ENCODE data around the gene ERN1. TPM values are rescaled to one million over a fixed set of nuclear protein-coding genes. Genes with fewer than 3 reads are reported as not detected.
A peak's percentile ranks its signal among the peaks of the same experiment; 100 is the strongest.

Gene ERN1
- total RNA-seq, 3 donors from 2014 or later = 16.2 to 29.3 (median 21.0) TPM

DNA sequence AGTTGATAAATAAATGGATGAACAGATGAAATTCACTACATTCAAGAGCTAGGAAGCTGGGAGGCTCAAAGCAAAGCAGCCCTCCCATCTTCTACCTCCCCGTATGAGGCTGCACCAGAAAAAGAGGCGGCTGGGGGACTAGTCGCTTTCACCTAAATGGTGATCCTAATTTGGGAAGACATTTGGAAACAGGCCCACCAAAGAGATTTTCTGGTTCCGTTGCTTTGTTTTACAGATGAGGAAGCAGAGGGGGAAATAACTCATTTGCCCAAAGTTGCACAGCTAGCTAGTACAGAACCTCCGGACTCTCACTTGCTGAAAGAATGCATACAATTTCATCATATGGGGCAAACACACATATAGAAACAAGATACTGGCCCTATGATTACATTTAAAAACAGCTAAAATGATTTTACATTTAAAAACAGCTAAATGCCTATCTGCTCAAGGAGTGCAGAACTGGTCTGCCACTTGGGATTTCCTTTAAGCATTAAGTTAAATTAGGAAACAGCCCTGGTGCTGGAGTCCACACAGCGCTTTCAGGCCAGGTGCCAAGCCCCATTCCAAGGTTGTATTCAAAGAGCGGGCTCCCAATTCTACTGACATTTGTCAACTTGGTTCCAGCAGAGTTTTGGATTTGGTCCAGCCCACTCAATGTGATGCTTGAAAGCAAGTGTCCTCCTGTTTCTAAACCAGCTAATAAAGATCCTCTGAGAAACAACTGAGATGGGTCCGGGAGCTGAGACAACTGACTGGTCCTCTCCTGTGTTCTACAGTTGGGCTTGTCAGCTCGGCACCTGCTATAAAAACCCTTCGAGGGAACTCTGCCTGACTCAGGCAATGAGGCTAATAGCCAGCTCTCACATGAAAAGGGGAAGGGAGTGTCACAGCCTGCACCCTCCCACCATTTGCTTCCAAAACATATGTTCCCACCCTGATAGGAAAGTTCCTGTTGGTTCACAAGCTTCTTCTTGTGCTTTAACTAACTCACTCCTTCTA lies 11.7 kb downstream of the ERN1 start:
- Mint-ChIP-seq H3K4me1 (ENCODE audit: low read depth) (peaks cover 73% of the 10 kb centered on the region), H3K9me3 (no peaks in the 10 kb centered on the region), H3K4me3 (no peak overlapping the region), H3K27me3 (ENCODE audit: low read depth) (no peaks in the 10 kb centered on the region), H3K36me3 (ENCODE audit: insufficient read depth) (peaks cover 14% of the 10 kb centered on the region)
- no peak for ATAC-seq
- no peak for DNase-seq

DNA sequence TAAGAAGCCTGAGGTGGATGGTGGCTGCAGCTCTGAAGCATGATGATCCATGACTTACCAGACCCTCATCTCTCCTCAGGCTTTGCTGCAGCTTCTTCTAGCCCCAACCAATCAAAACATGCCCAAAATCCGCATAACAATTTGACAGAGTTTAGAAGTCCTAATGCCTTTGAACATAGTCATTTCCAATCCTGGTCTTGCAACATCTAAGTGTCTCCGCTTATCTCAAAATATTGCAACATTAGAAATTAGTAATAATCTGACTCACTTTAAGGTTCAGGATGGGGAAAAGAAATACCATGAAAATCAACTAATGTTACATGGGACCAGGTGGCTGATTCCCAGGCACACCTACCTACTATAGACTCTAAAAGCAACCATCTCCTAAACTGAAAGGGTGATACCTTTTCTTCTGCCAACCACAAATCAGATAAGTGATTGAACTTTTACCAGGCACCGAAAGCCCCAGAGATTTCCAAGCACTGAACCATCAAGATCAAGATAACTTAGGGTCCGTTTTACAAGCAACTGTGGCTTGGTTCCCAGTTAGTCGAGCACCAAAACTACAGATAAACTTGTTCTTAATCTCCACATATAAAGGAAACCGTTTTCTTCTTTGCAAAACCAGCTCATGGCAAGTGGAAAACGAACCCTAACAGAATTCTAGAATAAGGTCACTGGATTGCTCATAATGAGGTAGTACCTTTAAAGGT lies 14.0 kb downstream of the ERN1 start:
- H3K27me3 Mint-ChIP-seq (ENCODE audit: low read depth) = no peaks in the 10 kb centered on the region
- no peak for DNase-seq
- H3K36me3 Mint-ChIP-seq (ENCODE audit: insufficient read depth) = peaks cover 14% of the 10 kb centered on the region
- peaks cover 59% of the 10 kb centered on the region for H3K4me1 Mint-ChIP-seq (ENCODE audit: low read depth)
- ATAC-seq = peak; percentile 55 to 66
- peak overlapping the region; percentile 60 for H3K4me3 Mint-ChIP-seq
- no peaks in the 10 kb centered on the region for H3K9me3 Mint-ChIP-seq

DNA sequence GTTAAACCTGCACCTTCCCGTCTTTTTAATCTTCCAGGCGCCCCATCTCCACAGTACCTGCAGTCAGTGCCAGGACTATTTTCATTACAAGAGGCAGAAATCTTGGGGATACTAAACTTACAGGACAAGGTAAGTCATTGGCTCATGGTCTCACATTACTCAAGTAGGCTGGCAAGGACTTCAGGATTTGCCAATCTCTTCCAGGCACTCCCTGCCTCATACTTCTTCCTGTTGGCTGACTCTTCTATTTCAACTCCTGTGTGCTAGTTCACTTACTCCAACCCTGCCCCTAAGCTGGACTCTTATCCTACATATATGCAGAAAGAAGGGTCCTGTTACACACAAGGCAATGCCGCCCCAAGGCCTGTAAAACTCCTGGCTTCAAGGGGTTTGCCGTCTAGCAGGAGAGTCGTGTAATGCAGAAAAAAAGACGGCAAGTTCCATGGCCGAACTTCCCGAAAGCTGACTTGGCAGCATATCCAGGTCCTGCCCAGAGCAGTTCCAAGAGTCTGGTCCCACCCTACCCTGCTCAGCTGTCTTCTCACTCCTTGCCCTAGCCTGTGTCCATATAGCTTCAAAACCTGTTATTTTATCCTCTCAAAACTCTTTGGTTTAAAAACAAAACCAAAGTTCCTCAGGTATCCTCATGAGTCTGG lies 14.8 kb downstream of the ERN1 start:
- Mint-ChIP-seq H3K27me3 (ENCODE audit: low read depth) (no peaks in the 10 kb centered on the region), H3K4me1 (ENCODE audit: low read depth) (peaks cover 58% of the 10 kb centered on the region), H3K36me3 (ENCODE audit: insufficient read depth) (peaks cover 13% of the 10 kb centered on the region), H3K9me3 (no peaks in the 10 kb centered on the region), H3K4me3 (no peak overlapping the region)
- DNase-seq (no peak), ATAC-seq (no peak)

DNA sequence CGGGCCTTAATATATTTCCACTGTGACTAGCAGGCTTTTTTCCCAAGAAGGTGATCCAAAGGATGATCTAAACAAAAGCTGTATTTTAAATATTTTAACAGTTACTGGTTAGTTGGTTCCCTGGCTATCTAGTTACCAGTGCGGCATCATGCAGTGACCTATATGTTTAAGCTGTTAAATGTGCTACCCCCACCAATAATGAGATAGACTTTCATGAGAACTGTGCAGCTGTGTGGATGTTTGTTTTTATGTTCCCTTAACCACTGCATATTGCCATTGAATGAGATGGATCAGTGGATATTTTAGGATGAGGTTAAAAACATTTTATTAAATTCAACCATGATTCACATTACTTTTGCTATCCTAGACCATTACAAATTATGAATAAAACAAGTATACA lies 16.9 kb downstream of the ERN1 start:
- H3K4me1 Mint-ChIP-seq (ENCODE audit: low read depth) = peaks cover 58% of the 10 kb centered on the region
- no peaks in the 10 kb centered on the region for H3K9me3 Mint-ChIP-seq
- ATAC-seq (no peak), DNase-seq (no peak)
- H3K4me3 Mint-ChIP-seq = no peak overlapping the region
- H3K27me3 Mint-ChIP-seq (ENCODE audit: low read depth) = no peaks in the 10 kb centered on the region
- peaks cover 15% of the 10 kb centered on the region for H3K36me3 Mint-ChIP-seq (ENCODE audit: insufficient read depth)

DNA sequence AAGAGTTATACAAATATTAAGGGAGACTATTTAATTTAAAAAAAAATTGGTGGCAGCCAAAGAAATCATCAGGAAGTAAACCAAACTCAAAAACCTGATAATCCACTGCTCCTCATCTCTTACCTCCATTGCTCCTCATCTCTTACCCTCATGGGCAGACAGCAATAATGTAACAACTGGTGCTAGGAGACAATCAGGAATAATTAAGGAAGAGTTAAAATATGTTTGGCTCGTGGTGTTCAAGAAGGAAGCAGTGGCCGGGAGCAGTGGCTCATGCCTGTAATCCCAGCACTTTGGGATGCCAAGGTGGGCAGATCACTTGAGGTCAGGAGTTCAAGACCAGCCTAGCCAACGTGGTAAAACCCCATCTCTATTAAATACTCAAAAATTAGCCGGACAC lies 18.1 kb downstream of the ERN1 start:
- Mint-ChIP-seq H3K9me3 (no peaks in the 10 kb centered on the region), H3K4me3 (no peak overlapping the region), H3K27me3 (ENCODE audit: low read depth) (no peaks in the 10 kb centered on the region), H3K4me1 (ENCODE audit: low read depth) (peaks cover 64% of the 10 kb centered on the region), H3K36me3 (ENCODE audit: insufficient read depth) (peaks cover 11% of the 10 kb centered on the region)
- DNase-seq (no peak), ATAC-seq (no peak)

DNA sequence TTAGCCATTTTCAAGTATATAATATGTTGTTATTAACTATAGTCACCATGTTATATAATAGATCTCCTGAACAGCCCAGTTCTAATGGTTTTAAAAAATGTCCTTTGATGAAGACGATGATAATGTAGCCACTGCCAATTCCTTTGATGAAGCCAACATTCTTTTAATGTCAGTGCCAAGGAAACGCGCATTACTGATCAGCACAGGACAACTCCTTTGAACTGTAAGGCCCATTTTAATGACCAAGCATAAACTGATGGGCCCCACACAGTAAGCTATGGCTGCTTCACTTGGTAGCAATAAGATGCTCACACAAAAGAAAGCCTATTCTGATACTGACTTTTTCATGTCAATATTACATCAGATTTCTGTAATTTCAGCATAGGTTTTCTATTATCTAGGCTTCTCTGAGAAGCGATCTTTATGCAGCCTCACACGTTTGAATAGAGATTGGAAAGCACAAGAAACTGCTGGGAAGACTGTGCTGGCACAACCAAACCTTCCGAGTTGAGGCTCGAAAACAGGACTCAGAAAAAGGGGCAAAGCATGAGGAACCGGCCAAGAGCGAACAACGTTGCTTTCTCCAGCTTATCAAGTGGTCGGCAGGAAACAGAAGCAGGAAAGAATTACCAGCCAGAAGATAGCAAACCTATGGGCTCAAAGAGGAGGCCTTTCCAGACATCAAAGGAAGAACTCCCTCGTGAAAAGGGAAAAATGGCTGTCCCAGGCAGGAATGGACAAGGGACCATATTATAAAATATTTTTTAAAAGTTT lies 19.4 kb downstream of the ERN1 start:
- Mint-ChIP-seq H3K36me3 (ENCODE audit: insufficient read depth) (peaks cover 9% of the 10 kb centered on the region), H3K4me3 (no peak overlapping the region), H3K27me3 (ENCODE audit: low read depth) (no peaks in the 10 kb centered on the region), H3K4me1 (ENCODE audit: low read depth) (peaks cover 66% of the 10 kb centered on the region), H3K9me3 (no peaks in the 10 kb centered on the region)
- ATAC-seq = no peak
- DNase-seq = no peak

DNA sequence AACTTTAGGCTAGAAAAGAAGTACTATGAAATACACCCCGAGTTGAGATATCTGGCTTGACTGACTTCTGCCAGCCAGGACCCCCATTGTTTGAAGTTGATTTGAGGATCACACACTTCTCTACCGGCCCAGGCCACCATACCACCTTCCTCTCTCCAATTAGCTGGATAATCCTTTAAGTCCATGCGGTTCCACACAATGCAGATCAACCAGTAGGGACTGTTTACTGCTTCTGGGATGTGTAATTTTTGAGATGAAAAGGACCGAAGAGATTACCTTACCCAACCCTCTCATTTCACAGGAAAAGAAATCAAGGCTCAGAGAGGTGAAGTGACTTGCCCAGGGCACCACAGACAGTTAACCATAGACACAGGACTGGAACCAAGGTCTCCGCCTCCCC lies 20.5 kb downstream of the ERN1 start:
- H3K27me3 Mint-ChIP-seq (ENCODE audit: low read depth) = no peaks in the 10 kb centered on the region
- H3K9me3 Mint-ChIP-seq = no peaks in the 10 kb centered on the region
- peaks cover 8% of the 10 kb centered on the region for H3K36me3 Mint-ChIP-seq (ENCODE audit: insufficient read depth)
- H3K4me1 Mint-ChIP-seq (ENCODE audit: low read depth) = peaks cover 60% of the 10 kb centered on the region
- DNase-seq (no peak), ATAC-seq (no peak)
- no peak overlapping the region for H3K4me3 Mint-ChIP-seq

DNA sequence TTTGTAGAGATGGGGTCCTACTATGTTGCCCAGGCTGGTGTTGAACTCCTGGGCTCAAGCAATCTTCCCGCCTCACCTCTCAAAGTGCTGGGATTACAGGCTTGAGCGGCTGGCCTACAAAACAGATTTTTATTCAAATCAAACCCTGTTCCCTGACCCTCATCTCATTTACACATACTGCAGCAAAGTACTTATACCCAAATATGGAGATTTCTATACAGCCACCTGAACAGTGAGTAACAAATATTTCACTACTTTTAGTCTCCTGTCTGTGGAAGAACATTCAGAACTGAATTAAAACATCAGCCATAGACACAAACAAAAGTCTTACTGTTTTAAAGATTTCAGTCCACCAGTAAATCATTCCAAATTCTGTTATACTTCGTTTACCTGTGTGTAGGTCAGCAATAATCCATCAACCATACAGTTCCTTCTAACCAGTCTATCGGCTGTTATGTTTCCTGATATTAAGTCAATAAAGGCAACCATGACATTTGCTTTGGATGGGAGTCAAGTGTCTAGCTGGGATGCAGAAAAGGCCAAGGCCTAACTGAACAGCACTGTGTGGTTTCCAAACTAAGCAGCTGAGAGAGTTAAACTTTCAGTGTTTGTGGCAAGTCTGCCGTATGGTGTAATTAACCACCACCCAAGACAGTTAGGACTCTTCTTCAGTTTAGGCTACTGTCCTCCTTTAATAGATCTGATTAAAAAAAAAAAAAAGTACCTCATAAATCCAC lies 22.3 kb downstream of the ERN1 start:
- ATAC-seq (no peak), DNase-seq (no peak)
- peaks cover 4% of the 10 kb centered on the region for H3K36me3 Mint-ChIP-seq (ENCODE audit: insufficient read depth)
- H3K4me1 Mint-ChIP-seq (ENCODE audit: low read depth) = peaks cover 68% of the 10 kb centered on the region
- H3K27me3 Mint-ChIP-seq (ENCODE audit: low read depth) = no peaks in the 10 kb centered on the region
- H3K9me3 Mint-ChIP-seq = no peaks in the 10 kb centered on the region
- no peak overlapping the region for H3K4me3 Mint-ChIP-seq

DNA sequence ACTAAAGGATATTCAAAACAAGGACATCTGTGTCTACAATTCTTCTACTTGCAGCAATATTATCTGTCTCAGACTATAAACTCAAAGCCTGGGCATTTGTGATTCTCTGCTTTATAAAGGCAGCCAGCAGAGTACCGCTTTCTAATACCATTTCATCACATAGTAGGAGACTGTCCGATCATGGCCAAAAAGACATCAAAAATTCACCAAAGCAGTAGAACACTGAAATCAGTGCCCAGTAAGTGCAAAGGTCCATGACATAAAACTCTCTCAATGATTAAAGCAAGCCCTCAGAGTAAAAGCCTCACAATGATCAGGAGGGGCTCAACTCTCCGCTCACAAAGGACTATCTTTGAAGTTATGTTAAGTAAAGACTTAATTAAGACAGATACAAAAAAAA lies 23.0 kb downstream of the ERN1 start:
- ATAC-seq (no peak), DNase-seq (no peak)
- Mint-ChIP-seq H3K36me3 (ENCODE audit: insufficient read depth) (peaks cover 4% of the 10 kb centered on the region), H3K27me3 (ENCODE audit: low read depth) (no peaks in the 10 kb centered on the region), H3K9me3 (no peaks in the 10 kb centered on the region), H3K4me1 (ENCODE audit: low read depth) (peaks cover 72% of the 10 kb centered on the region), H3K4me3 (no peak overlapping the region)

DNA sequence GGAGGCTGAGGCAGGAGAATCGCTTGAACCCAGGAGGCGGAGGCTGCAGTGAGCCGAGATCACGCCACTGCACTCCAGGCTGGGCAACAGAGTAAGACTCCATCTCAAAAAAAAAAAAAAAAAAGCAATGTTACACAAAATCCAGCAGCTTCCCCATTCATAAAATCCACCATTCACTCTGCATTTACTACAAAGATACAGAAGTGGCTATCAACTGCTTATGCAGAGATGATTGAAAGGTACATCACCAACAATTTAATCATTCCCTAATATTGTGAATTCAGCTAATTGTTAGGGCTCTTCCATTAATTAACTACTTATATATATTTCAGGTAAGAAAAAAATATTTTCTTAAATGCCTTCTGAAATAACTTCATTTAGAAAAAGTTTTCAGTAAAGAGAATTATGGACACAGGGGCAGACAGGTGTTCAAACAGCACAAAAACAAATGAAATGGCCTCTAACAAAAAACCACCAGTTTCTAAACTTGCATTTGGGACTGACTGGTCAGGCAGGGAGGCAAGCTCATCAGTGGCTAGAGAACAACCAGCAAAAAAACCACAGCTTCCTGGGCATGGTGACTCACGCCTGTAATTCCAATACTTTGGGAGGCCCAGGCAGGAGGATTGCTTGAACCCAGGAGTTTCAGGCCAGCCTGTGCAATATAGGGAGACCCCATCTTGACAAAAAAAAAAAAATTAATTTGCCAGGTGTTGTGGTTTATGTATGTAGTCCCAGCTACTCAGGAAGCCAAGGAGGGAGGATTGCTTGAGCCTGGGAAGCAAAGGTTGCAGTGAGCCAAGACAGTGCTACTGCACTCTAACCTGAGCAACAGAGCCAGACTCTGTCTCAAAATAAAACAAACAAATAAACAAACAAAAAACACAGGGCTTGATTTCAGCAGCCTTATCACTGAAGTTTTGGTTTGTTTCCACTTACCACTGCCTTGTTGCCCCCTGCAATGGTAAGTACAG lies 26.3 kb downstream of the ERN1 start:
- no peak overlapping the region for H3K4me3 Mint-ChIP-seq
- peaks cover 4% of the 10 kb centered on the region for H3K36me3 Mint-ChIP-seq (ENCODE audit: insufficient read depth)
- no peaks in the 10 kb centered on the region for H3K27me3 Mint-ChIP-seq (ENCODE audit: low read depth)
- H3K4me1 Mint-ChIP-seq (ENCODE audit: low read depth) = peaks cover 74% of the 10 kb centered on the region
- DNase-seq (no peak), ATAC-seq (no peak)
- H3K9me3 Mint-ChIP-seq = no peaks in the 10 kb centered on the region

DNA sequence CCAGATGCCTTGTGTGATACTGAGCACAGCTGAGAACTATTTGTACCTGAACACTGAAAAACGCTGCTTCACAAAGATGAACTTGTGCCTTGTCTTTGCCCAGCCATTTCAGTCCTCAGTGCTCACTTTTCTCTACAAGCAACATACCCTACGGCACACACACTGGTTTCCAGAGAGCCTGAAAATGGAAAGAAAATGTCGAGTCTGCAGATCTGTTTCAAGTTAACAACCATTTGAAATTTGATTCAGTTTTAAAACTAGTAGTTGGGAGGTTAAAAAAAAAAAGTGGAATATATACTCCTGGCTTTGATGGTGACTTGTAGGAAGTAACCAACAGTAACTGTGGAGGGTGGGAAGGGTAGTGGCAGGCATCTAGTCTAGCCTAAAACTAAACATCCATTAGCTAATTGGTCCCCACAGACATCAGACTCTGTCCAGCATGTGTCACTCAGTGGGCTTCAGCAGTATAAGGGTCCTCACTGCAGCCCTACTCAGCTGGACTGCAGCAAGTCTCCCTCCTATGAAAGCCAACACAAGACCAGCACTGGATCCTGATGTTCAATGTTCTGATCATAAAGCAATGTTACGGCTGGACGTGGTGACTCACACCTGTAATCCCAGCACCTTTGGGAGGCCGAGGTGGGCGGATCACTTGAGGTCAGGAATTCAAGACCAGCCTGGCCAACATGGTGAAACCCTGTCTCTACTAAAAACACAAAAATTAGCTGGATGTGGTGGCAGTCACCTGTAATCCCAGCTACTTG lies 27.1 kb downstream of the ERN1 start:
- no peaks in the 10 kb centered on the region for H3K27me3 Mint-ChIP-seq (ENCODE audit: low read depth)
- H3K4me3 Mint-ChIP-seq = no peak overlapping the region
- no peaks in the 10 kb centered on the region for H3K9me3 Mint-ChIP-seq
- ATAC-seq = no peak
- peaks cover 9% of the 10 kb centered on the region for H3K36me3 Mint-ChIP-seq (ENCODE audit: insufficient read depth)
- no peak for DNase-seq
- peaks cover 69% of the 10 kb centered on the region for H3K4me1 Mint-ChIP-seq (ENCODE audit: low read depth)

DNA sequence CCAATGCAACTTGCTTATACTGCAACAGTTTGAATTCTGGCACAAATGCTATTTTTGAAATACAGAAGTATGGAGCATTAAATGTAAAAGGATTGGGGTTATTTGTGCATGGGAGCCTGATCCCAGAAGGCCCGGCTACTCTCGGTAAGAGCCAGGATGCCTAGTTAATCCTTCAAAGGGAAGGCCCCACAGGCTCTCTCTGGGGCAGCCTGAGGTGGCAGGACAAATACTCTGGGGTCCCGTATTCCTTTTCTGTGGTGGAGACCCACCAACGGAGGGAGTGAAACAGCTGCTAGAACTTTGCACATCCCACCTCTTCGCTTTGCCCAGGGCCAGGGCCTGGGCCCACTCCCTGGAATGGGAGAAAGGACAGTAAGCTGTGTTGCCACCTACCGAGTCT lies 30.4 kb downstream of the ERN1 start:
- H3K9me3 Mint-ChIP-seq = no peaks in the 10 kb centered on the region
- DNase-seq = no peak
- ATAC-seq = no peak
- H3K4me3 Mint-ChIP-seq = no peak overlapping the region
- no peaks in the 10 kb centered on the region for H3K27me3 Mint-ChIP-seq (ENCODE audit: low read depth)
- H3K4me1 Mint-ChIP-seq (ENCODE audit: low read depth) = peaks cover 70% of the 10 kb centered on the region
- peaks cover 28% of the 10 kb centered on the region for H3K36me3 Mint-ChIP-seq (ENCODE audit: insufficient read depth)

Data from activated T-cell treated with anti-CD3 and anti-CD28 coated beads, Interleukin-2, amount 50 U/mL, for 4 hours (primary cell).